OCI-LY3 (cell line): Measurements from ENCODE around the gene ITGAE.

Experiments
- CTCF ChIP-seq: fragments of 200-600, 300-600 bp; sonication (generic); IDR thresholded peaks from 2 replicates; pipeline ENCODE4 v1.5.1; 2014; ENCODE audit warnings: antibody characterized with exemption, low read length, low read depth
- EZH2phosphoT487 ChIP-seq: fragments of 200-600 bp; shearing (Covaris generic); IDR thresholded peaks from 2 replicates; pipeline ENCODE4 v1.6.1; 2018; ENCODE audit warnings: antibody characterized with exemption, mixed run types, low read depth

GRCh38 chr17:3838206-3838605 is 37.2 kb upstream of the ITGAE start:
- TF ChIP-seq EZH2phosphoT487: no peak
- no peak for TF ChIP-seq CTCF
